Skeletal muscle tissue (tissue), 4 donors: ENCODE measurements around the gene SNX33. TPM values are rescaled to one million over a fixed set of nuclear protein-coding genes. Genes with fewer than 3 reads are reported as not detected.
A peak's percentile ranks its signal among the peaks of the same experiment; 100 is the strongest.

Source experiments
- H3K27ac ChIP-seq: one replicate; pipeline ENCODE4 v1.7.0; 2013; ENCODE audit warnings: mild to moderate bottlenecking, low read depth, low read length, inconsistent platforms
- H3K27me3 ChIP-seq, 3 donors: one replicate each; pipeline ENCODE4 v1.7.0; 2013; ENCODE audit warnings: low read length in 3 of 3; ENCODE audit not compliant: control insufficient read depth in 3 of 3, insufficient read depth in 3 of 3
- H3K36me3 ChIP-seq, 3 donors: one replicate each; pipeline ENCODE4 v1.7.0; 2013; ENCODE audit warnings: low read length in 3 of 3; ENCODE audit not compliant: control insufficient read depth in 3 of 3, insufficient read depth in 3 of 3
- H3K4me1 ChIP-seq, 3 donors: one replicate each; pipeline ENCODE4 v1.7.0; 2013; ENCODE audit warnings: low read length in 3 of 3, mild to moderate bottlenecking in 3 of 3; ENCODE audit not compliant: control insufficient read depth in 3 of 3, insufficient read depth in 3 of 3
- H3K4me3 ChIP-seq, 3 donors: one replicate each; pipeline ENCODE4 v1.7.0; 2013; ENCODE audit warnings: low read length in 3 of 3
- H3K9ac ChIP-seq, 3 donors: one replicate each; pipeline ENCODE4 v1.7.0; 2013; ENCODE audit warnings: low read length in 3 of 3, mild to moderate bottlenecking in 3 of 3, moderate library complexity in 2 of 3, low read depth in 1 of 3
- H3K9me3 ChIP-seq, 3 donors: one replicate each; pipeline ENCODE4 v1.7.0; 2013; ENCODE audit warnings: low read length in 3 of 3; ENCODE audit not compliant: control insufficient read depth in 3 of 3
- total RNA-seq: library from RNA; depleted of rRNA; stranded (reverse); fragments of >200 nt; gene quantifications from one replicate; pipeline ENCODE4 v1.2.3, GENCODE V29; 2014
- donor health status: Osteomylitis.

The SNX33 gene
- total RNA-seq, 1 donor from 2014 or later, result 8.4 TPM

DNA sequence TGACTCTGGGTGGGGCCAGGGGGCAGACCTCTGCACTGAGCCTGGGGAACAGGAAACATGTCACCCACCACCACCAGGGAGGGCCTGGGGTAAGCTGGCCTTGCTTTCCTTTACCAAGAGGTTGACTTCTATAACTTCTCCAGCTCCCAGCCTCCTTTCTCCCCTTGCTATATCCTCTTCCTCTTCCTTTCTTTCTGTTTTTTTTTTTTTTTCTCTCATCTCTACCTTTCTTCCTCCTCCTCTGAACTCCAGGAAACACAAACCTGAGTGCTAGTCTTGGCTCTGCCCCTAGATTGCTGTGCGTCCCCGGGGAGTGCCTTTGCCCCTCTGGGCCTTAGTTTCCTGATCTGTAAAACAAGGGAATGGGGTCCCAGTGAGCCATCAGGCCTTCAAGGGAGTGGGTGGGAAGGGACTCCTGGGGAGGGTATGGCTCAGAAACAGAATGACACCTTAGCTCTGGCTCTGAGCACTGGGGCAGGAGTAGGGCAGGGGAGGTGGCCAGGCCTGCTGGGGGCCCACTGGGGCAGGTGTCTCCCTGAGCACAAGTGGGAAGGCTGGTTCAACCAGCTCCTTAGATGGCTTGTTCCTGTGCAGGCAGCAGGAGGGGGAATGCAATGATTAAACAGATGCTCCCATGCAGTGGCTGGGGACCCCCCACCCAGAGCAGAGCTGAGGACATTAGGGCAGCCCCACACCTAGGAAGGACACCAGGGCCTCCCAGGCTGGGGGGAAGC lies 4.3 kb downstream of the SNX33 start:
- Histone ChIP-seq H3K27ac (peak overlapping the region; percentile 47), H3K4me1 (peaks cover 60 to 72% (median 67%) of the 10 kb centered on the region in 3 donors), H3K4me3 (peak overlapping the region; percentile 46 to 90 (median 61)), H3K9me3 (no peaks in the 10 kb centered on the region), H3K36me3 (peaks cover 6 to 14% (median 11%) of the 10 kb centered on the region in 3 donors), H3K9ac (peak overlapping the region in 2 of 3 donors; percentile 45 to 60), H3K27me3 (peaks cover 0 to 5% (median 0%) of the 10 kb centered on the region in 3 donors)

DNA sequence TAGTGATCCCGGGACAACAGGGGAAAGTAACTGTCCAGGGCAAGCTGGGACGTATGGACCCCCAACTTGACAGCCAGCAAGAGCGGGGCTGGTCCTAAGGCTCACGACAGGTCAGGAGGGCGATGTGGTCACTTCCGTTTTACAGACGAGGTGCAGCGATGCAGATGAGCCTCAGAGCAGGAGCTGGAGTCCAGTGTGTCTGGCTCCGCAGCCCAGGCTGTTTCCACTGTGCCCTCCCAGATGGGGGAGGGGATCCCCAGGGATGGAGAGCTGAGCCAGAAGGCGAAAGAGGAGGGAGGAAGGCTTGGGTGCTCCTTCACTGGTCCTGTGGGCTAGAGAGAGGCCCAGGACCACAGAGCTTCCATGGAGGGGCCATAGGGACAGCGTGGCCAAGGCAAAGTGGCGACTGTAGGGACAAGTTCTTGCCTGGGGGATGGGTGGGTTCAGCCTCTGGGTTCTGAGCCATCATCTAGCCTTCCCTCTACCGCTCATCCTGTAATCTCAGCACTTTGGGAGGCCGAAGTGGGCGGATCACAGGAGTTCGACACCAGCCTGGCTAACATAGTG lies 5.7 kb downstream of the SNX33 start:
- no peaks in the 10 kb centered on the region for H3K27me3 ChIP-seq
- H3K36me3 ChIP-seq, result peaks cover 11 to 23% (median 20%) of the 10 kb centered on the region in 3 donors
- no peaks in the 10 kb centered on the region for H3K9me3 ChIP-seq
- peaks cover 57 to 62% (median 58%) of the 10 kb centered on the region in 3 donors for H3K4me1 ChIP-seq
- H3K4me3 ChIP-seq, result peak overlapping the region in 1 of 3 donors; percentile 48
- H3K9ac ChIP-seq, result peak overlapping the region in 2 of 3 donors; percentile 61 to 64
- H3K27ac ChIP-seq, result no peak overlapping the region

DNA sequence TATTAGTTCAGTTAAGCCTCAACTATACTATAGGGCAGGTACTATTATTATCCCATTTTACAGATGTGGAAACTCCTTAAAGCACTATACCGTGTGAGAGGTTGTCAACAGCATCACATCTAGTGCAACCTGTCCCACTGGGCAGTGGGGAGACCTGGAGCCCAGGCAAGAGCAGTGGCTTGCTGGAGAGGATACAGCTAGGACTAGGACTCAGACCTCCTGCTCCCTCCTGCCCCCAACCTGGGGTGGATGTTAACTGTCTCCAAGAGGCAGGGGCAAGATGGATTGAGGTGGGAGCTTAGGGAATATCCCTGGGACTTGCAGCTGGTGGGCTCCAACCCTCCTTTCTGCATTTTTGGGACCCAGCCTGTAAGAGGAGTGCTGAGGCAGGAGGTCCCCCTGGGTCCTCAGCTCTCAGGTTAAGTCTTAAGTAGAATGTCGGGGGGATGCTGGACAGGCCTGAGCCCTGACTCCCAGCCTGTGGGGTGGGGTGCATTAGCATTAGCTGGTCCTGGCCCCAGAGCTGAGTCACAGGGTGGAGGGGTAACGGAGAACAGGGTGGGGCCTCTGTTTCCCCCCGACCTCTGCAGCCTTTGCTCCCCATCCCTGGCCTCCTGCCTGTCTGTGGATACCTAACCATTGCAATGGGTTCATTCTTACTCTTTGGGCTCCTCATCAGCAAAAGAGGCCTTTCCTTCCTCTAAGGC lies 6.6 kb downstream of the SNX33 start:
- Histone ChIP-seq H3K27me3 (no peaks in the 10 kb centered on the region), H3K4me3 (no peak overlapping the region), H3K9me3 (no peaks in the 10 kb centered on the region), H3K9ac (no peak overlapping the region), H3K27ac (no peak overlapping the region), H3K36me3 (peaks cover 11 to 23% (median 20%) of the 10 kb centered on the region in 3 donors), H3K4me1 (peaks cover 58 to 60% (median 59%) of the 10 kb centered on the region in 3 donors)

DNA sequence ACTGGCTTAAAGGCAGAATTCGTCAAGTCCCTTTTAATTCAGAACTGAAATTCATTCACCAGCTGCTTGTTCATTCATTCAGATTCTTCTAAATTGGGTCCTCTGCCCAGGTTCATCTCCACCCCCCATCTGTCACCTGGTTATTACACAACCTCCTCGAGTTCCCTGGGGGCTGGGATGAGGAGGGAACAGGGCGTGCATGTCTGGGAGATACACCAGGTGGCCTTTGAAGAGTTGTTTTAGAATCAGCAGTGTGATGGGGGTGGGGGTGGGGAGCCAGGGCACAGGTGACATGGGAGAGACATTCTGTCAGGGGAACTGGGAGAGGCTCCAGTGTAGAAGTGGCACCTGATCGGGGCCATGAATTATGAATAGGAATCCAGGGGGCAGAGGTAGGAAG lies 8.2 kb downstream of the SNX33 start:
- no peaks in the 10 kb centered on the region for H3K9me3 ChIP-seq
- peaks cover 16 to 22% (median 17%) of the 10 kb centered on the region in 3 donors for H3K36me3 ChIP-seq
- H3K4me1 ChIP-seq, result peaks cover 56 to 58% (median 57%) of the 10 kb centered on the region in 3 donors
- H3K4me3 ChIP-seq, result no peak overlapping the region
- no peak overlapping the region for H3K27ac ChIP-seq
- no peak overlapping the region for H3K9ac ChIP-seq
- peaks cover 0 to 6% (median 0%) of the 10 kb centered on the region in 3 donors for H3K27me3 ChIP-seq

DNA sequence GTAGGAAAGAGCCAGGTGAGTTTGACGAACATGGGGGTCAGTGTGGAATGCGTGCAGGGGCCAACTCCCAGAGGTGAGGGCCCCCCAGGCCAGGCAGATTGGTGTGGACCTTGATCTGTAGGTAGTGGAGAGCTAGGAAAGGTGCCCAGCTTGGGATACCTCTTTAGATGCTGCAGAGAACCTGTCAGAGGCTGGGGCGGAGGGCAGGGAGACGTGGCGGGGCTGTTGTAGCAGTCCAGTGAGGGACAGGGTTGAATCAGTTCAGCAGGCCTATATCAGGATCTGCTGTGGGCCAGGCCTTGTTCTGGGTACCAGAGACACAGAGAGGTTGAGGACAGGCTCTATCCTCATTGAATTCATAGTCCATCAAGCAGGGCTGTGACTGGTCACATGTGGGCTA lies 8.6 kb downstream of the SNX33 start:
- H3K27me3 ChIP-seq, result peaks cover 0 to 6% (median 0%) of the 10 kb centered on the region in 3 donors
- H3K9me3 ChIP-seq, result no peaks in the 10 kb centered on the region
- peaks cover 16 to 22% (median 17%) of the 10 kb centered on the region in 3 donors for H3K36me3 ChIP-seq
- no peak overlapping the region for H3K9ac ChIP-seq
- no peak overlapping the region for H3K27ac ChIP-seq
- H3K4me3 ChIP-seq, result no peak overlapping the region
- peaks cover 52 to 57% (median 54%) of the 10 kb centered on the region in 3 donors for H3K4me1 ChIP-seq

DNA sequence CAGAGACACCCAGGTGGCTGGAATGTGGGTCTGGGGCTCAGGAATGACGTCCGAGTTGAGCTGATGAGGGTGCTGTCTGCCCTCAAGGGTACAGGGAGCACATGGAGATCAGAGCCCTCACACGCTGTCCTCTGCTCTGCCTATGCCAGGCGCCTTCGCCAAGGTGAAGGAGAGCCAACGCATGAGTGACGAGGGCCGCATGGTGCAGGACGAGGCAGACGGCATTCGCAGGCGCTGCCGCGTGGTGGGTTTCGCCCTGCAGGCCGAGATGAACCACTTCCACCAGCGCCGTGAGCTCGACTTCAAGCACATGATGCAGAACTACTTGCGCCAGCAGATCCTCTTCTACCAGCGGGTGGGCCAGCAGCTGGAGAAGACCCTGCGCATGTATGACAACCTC lies 9.1 kb downstream of the SNX33 start:
- Histone ChIP-seq H3K9me3 (no peaks in the 10 kb centered on the region), H3K9ac (no peak overlapping the region), H3K36me3 (peaks cover 16 to 22% (median 17%) of the 10 kb centered on the region in 3 donors), H3K4me1 (peaks cover 51 to 55% (median 54%) of the 10 kb centered on the region in 3 donors), H3K27ac (no peak overlapping the region), H3K27me3 (peaks cover 0 to 6% (median 0%) of the 10 kb centered on the region in 3 donors), H3K4me3 (no peak overlapping the region)

GRCh38 chr15:75659141-75659771 lies 11.5 kb downstream of the SNX33 start:
- Histone ChIP-seq H3K4me1 (peaks cover 32 to 40% (median 35%) of the 10 kb centered on the region in 3 donors), H3K36me3 (peaks cover 16 to 23% (median 19%) of the 10 kb centered on the region in 3 donors), H3K27ac (peak overlapping the region; percentile 36), H3K9ac (peak overlapping the region in 1 of 3 donors; percentile 16), H3K9me3 (no peaks in the 10 kb centered on the region), H3K4me3 (no peak overlapping the region), H3K27me3 (peaks cover 0 to 6% (median 0%) of the 10 kb centered on the region in 3 donors)

DNA sequence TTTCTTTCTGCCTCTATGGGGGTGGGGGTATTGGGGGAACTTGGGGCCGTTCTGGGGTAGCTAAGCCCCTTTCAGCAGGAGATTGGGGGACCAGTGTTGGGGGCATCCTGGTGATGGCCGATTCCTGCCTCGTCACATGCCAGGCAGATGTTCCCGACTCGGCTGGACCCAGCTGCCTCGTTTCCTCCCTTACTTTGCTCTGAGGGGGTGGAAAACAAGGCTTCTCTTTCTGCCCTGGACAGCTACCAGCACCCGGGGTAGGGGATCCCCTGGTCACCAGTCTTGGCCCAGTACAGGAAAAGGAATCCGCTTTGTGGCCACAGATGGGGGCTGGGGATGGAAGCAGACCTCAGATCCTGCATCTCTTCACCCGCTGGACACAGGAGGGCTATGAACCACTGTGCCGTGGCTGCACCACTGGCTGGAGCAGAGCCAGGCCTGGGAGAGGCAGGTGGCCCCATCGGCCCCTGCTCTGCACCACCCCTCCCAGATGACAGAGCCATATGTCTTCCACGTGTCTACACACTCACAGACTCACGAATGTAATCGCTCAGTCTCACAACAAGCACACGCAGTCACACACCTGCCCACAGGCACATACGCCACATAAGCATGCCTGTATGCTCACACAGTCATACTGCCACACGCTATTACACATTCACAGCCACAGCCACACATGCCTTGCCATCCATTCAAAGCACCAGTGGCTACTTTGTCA lies 12.4 kb downstream of the SNX33 start:
- Histone ChIP-seq H3K9ac (peak overlapping the region in 1 of 3 donors; percentile 40), H3K36me3 (peaks cover 16 to 21% (median 18%) of the 10 kb centered on the region in 3 donors), H3K27me3 (peaks cover 0 to 6% (median 0%) of the 10 kb centered on the region in 3 donors), H3K4me1 (peaks cover 28 to 32% (median 28%) of the 10 kb centered on the region in 3 donors), H3K9me3 (no peaks in the 10 kb centered on the region), H3K4me3 (peak overlapping the region in 1 of 3 donors; percentile 13), H3K27ac (peak overlapping the region; percentile 36)
